Heart left ventricle (tissue), 16 donors: ENCODE measurements around the gene INHA. TPM values are rescaled to one million over a fixed set of nuclear protein-coding genes. Genes with fewer than 3 reads are reported as not detected.

ENCODE experiments used
- ATAC-seq, 4 donors: fragments of 200-7000 bp; cut with Tn5 transposase; one replicate each; pipeline ENCODE4 v1.9.1; 2020 to 2022; ENCODE audit warnings: moderate library complexity in 4 of 4, mild to moderate bottlenecking in 3 of 4, moderate number of reproducible peaks in 1 of 4
- DNase-seq, 5 donors: peaks; one replicate each; pipeline ENCODE4 v3.0.0-alpha.2; 2020
- H3K27ac ChIP-seq, 12 donors: fragments of 200-600 bp; sonication (generic) in 4 of 12; one replicate each; pipeline versions ENCODE4 v1.5.0 to v1.8.0; 2016 to 2022; ENCODE audit warnings: mild to moderate bottlenecking in 2 of 12
- H3K27me3 ChIP-seq, 9 donors: fragments of 200-600 bp; sonication (generic) in 2 of 9; one replicate each; pipeline versions ENCODE4 v1.5.1 to v1.8.0; 2016 to 2022; ENCODE audit warnings: mild to moderate bottlenecking in 3 of 9
- H3K36me3 ChIP-seq, 9 donors: fragments of 200-600 bp; sonication (generic) in 2 of 9; one replicate each; pipeline versions ENCODE4 v1.5.0 to v1.8.0; 2018 to 2022; ENCODE audit warnings: mild to moderate bottlenecking in 2 of 9
- H3K4me1 ChIP-seq, 12 donors: fragments of 200-600 bp; sonication (generic) in 4 of 12; one replicate each; pipeline versions ENCODE4 v1.5.0 to v1.8.0; 2016 to 2022; ENCODE audit warnings: mild to moderate bottlenecking in 3 of 12
- H3K4me3 ChIP-seq, 12 donors: fragments of 200-600 bp; sonication (generic) in 4 of 12; one replicate each; pipeline versions ENCODE4 v1.5.0 to v1.8.0; 2017 to 2022; ENCODE audit warnings: mild to moderate bottlenecking in 9 of 12, moderate library complexity in 4 of 12
- H3K9me3 ChIP-seq, 12 donors: fragments of 200-600 bp; sonication (generic) in 4 of 12; one replicate each; pipeline versions ENCODE4 v1.5.0 to v1.8.0; 2016 to 2022; ENCODE audit warnings: mild to moderate bottlenecking in 1 of 12
- POLR2A ChIP-seq, 2 donors: fragments of 450-650 bp; IDR thresholded peaks; one replicate each; pipeline ENCODE4 v1.6.1; 2017; ENCODE audit warnings: antibody characterized with exemption in 2 of 2, mild to moderate bottlenecking in 2 of 2, moderate library complexity in 2 of 2
- WGBS, 4 donors: extraction: QIAGEN DNeasy Blood & Tissue Kit in 2 of 4; methylation state at CpG; one replicate each; pipeline versions ENCODE4 v1.1.5 to v1.1.7; 2013 to 2018; 5-methylcytosine and 5-hydroxymethylcytosine counted together
- intact Hi-C, 10 donors: fragments of 100-400 bp; cut with DNase I; formaldehyde crosslinking; loops; one replicate each; pipeline versions ENCODE4 v1.11.1 to v1.14.2; 2022
- polyA plus RNA-seq, 2 donors: library from polyadenylated mRNA; stranded (reverse); fragments of 200-250 nt; gene quantifications; one replicate each; pipeline ENCODE4 v1.2.3, GENCODE V29; 2013
- total RNA-seq, 9 donors: library from RNA; depleted of rRNA in 2 of 9; stranded (reverse); fragments of >200 nt in 2 of 9; fragmentation: NEBNext Ultra II Directional in 3 of 9; extraction: Animal tissue kit (Norgen Biotek cat#: 25700) in 3 of 9; gene quantifications; one replicate each; pipeline versions ENCODE4 v1.1.0 to v1.2.4, GENCODE V29; 2016 to 2023
- TF ChIP-seq, protein P1 (sequence below), 12 donors: fragments of 200-600 bp; sonication (generic) in 4 of 12; IDR thresholded peaks; one replicate each; pipeline versions ENCODE4 v1.5.0 to v1.8.0; 2018 to 2022; ENCODE audit warnings: antibody characterized with exemption in 12 of 12, mild to moderate bottlenecking in 5 of 12
- donor health status: ischemic (EF 13 %, LVEDD 7.1; RV severe dilation, severe dysfunction).
- donor health status: healthy with polysubstance abuse.
- donor health status: DM: no; HTN: yes; CAD: no.
- donor health status: DM: no; HTN: no; CAD: no.
- donor health status: ischemic (EF 25% LVEDD 6.9; RV normal size, moderate dysfunction).
- donor health status: ischemic (EF 25% LVEDD 5.7; RV mildly dilated, moderate dysfunction).
- donor health status: healthy.
- donor health status: DM: yes; HTN: yes; CAD: no.
- donor health status: ischemic (EF 35%, LVEDD 5.7; RV mildly dilated, moderate dysfunction).
- donor health status: nonischemic (EF 11% LVEDD 7.7; RV severe dilation, severe dysfunction).
- donor health status: DM: yes; HTN: yes; CAD: no.
- donor health status: PGD.
- donor health status: ischemic (EF 29% LVEDD 5.4; RV normal size, mild dysfunction).
- donor health status: nonischemic (EF 23%, LVEDD 6.1; RV moderate dilation, normal function).

INHA gene
- total and polyA plus RNA-seq, 11 donors, result 0.52 to 14.2 (median 1.9) TPM

DNA sequence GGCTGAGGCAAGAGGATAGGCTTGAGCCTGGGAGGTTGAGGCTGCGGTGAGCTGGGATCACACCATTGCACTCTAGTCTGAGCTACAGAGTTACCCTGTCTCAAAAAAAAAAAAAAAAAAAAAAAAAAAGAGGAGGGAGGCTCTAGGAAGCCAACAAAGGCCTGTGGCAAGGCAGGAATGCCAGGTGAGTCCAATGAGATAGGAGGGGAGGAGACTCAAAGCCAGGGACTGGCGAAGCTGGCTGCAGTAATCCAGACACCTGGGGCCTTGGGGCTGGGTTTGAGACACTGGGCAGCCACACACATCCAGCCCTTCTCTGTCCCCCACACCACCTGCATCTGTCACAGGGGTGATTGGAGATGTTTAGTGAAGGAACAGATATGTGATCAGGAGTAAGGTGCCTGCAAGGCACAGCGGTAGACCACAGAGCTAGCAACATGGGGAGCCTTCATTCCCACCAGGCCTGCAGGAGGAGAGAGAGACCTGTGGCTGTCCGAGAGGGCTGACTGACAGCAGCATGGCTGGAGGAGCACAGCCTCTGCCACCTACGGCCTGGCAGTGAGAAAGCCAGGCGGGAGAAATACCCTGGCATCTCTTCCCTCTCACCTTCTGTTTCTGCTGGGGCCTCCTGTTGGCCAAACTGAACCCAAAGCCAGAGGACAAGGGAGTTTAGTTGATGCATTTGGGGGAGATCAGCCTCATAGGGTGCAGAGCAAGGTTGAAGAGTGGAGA, 38.0 kb upstream of the INHA start:
- peaks cover 0 to 21% (median 6%) of the 10 kb centered on the region in 9 donors for H3K27me3 ChIP-seq
- 77 to 89% (median 82%) methylated on average over 6 of the region's 6 CpGs for WGBS, 4 donors
- DNase-seq, result no peak
- H3K4me3 ChIP-seq, result no peak overlapping the region
- peaks cover 0 to 23% (median 8%) of the 10 kb centered on the region in 12 donors for H3K4me1 ChIP-seq
- H3K36me3 ChIP-seq, result peaks cover 0 to 5% (median 2%) of the 10 kb centered on the region in 9 donors
- no peaks in the 10 kb centered on the region for H3K9me3 ChIP-seq
- H3K27ac ChIP-seq, result no peak overlapping the region
- TF ChIP-seq, protein P1, sequence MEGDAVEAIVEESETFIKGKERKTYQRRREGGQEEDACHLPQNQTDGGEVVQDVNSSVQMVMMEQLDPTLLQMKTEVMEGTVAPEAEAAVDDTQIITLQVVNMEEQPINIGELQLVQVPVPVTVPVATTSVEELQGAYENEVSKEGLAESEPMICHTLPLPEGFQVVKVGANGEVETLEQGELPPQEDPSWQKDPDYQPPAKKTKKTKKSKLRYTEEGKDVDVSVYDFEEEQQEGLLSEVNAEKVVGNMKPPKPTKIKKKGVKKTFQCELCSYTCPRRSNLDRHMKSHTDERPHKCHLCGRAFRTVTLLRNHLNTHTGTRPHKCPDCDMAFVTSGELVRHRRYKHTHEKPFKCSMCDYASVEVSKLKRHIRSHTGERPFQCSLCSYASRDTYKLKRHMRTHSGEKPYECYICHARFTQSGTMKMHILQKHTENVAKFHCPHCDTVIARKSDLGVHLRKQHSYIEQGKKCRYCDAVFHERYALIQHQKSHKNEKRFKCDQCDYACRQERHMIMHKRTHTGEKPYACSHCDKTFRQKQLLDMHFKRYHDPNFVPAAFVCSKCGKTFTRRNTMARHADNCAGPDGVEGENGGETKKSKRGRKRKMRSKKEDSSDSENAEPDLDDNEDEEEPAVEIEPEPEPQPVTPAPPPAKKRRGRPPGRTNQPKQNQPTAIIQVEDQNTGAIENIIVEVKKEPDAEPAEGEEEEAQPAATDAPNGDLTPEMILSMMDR (IDR thresholded peaks at IDR 0.05), result no peak
- TF ChIP-seq POLR2A (IDR thresholded peaks at IDR 0.05), result no peak
- intact Hi-C loops, result loop anchor here in 4 of 10 donors (2.0 to 5.0 kb wide), 4 partner anchors 37 to 133 kb away; partner anchors contain the start of gene GMPPA (in 1 of the 4)
- no peak for ATAC-seq

DNA sequence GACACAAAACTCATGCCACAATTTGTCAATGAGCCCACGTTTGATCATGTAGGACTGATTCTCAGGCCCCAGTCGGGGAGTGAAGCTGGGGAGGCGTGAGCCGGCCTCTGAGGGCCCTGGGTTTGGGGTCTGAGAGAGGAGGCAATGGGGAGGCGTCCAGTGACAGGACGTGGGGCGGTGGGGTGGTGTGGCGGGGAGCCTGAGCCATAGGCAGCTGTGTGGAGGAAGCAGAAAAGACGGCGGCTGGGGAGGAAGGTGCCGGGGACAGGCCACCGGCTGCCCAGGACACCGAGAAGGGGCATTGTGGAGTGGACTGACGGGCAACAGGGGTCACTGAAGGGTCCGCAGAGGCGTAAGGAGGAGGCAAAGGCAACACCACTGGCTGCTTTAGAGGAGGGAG, 35.7 kb upstream of the INHA start:
- Histone ChIP-seq H3K4me3 (no peak overlapping the region), H3K4me1 (peaks cover 0 to 21% (median 7%) of the 10 kb centered on the region in 12 donors), H3K27me3 (peaks cover 0 to 12% (median 0%) of the 10 kb centered on the region in 9 donors), H3K27ac (no peak overlapping the region), H3K9me3 (no peaks in the 10 kb centered on the region), H3K36me3 (peaks cover 0 to 28% (median 24%) of the 10 kb centered on the region in 9 donors)
- no peak for DNase-seq
- ATAC-seq, result no peak
- intact Hi-C loops, result loop anchor here in 1 of 10 donors (5.0 kb wide), 1 partner anchor 151 kb away; no protein-coding TSS in a partner anchor
- 80 to 86% (median 81%) methylated on average over 16 of the region's 16 CpGs for WGBS, 4 donors
- TF ChIP-seq, protein P1 (IDR thresholded peaks at IDR 0.05), result no peak
- TF ChIP-seq POLR2A (IDR thresholded peaks at IDR 0.05), result no peak

DNA sequence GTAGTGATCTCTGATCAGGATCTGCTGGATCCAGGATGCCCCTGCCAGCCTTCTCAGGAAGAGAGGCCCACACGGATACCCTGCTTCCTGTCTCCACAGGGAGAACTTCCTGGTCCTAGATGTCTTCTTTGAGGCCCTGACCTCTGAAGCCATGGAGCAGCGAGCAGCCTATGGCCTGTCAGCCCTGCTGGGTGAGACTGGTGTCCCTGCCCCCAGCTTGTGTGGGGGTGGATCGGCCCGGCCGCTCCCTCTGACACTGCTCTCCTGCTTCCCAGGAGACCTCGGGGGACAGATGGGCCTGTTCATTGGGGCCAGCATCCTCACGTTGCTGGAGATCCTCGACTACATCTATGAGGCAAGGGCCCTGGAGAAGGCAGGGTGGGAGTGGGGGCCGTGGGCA, 35.1 kb upstream of the INHA start:
- no peak for DNase-seq
- WGBS, 4 donors, result 42 to 75% (median 57%) methylated on average over 4 to 9 of the region's 9 CpGs
- peaks cover 0 to 27% (median 13%) of the 10 kb centered on the region in 12 donors for H3K4me1 ChIP-seq
- H3K27me3 ChIP-seq, result peaks cover 0 to 12% (median 0%) of the 10 kb centered on the region in 9 donors
- H3K9me3 ChIP-seq, result no peaks in the 10 kb centered on the region
- H3K4me3 ChIP-seq, result no peak overlapping the region
- intact Hi-C loops, result loop anchor here in 1 of 10 donors (5.0 kb wide), 1 partner anchor 150 kb away; no protein-coding TSS in a partner anchor
- H3K36me3 ChIP-seq, result peaks cover 0 to 32% (median 27%) of the 10 kb centered on the region in 9 donors
- TF ChIP-seq POLR2A (IDR thresholded peaks at IDR 0.05), result no peak
- TF ChIP-seq, protein P1 (IDR thresholded peaks at IDR 0.05), result no peak
- ATAC-seq, result no peak
- H3K27ac ChIP-seq, result no peak overlapping the region
